A549 (cell line): Measurements from ENCODE around the gene SPRR2A. TPM values are rescaled to one million over a fixed set of nuclear protein-coding genes. Genes with fewer than 3 reads are reported as not detected.

Source experiments
- ATAC-seq, 2 experiments: fragments of 200-7000 bp in 1 of 2; fragments of >200 bp in 1 of 2; cut with Nextera tagmentation in 1 of 2; cut with Tn5 transposase in 1 of 2; 3 replicates each; pipeline versions ENCODE4 v1.8.0 to v1.9.1; 2018 to 2020; ENCODE audit warnings: mild to moderate bottlenecking in 1 of 2, moderate library complexity in 1 of 2
- CTCF ChIA-PET: fragments of 300-600 bp; sonication (Branson Sonifier 250); formaldehyde crosslinking; extraction: SDS; loops from one replicate; lab custom pipeline; 2021; ENCODE audit warnings: antibody characterized with exemption, inconsistent platforms; lab: Yijun Ruan, JAX
- POLR2A ChIA-PET: fragments of 350-600 bp; formaldehyde crosslinking; extraction: SDS; loops from one replicate; lab custom pipeline; 2021; ENCODE audit warnings: antibody characterized with exemption, inconsistent platforms; lab: Yijun Ruan, JAX
- DNase-seq, 2 experiments: peaks; one replicate each; pipeline versions ENCODE4 v3.0.0 to v3.0.0-alpha.2; 2011 to 2016; ENCODE audit warnings: low read depth in 1 of 2, low spot score in 1 of 2
- FAIRE-seq: peaks from 2 replicates; lab custom pipeline; 2011; peaks lifted over from hg19 to GRCh38; lab: Jason Lieb, UNC
- H3K27ac ChIP-seq, 2 experiments: fragments of >200 bp; sonication (Bioruptor Twin); formaldehyde crosslinking; 3 replicates each; pipeline ENCODE4 v1.5.1; 2016 to 2017
- H3K4me1 ChIP-seq: fragments of >200 bp; sonication (Bioruptor Twin); formaldehyde crosslinking; 3 replicates; pipeline ENCODE4 v1.6.1; 2016
- H3K4me2 ChIP-seq: fragments of >200 bp; sonication (Bioruptor Twin); formaldehyde crosslinking; 3 replicates; pipeline ENCODE4 v1.6.1; 2016
- H3K4me3 ChIP-seq: fragments of >200 bp; sonication (Bioruptor Twin); formaldehyde crosslinking; 3 replicates; pipeline ENCODE4 v1.5.1; 2016
- H3K9me3 ChIP-seq: fragments of >200 bp; sonication (Bioruptor Twin); formaldehyde crosslinking; 3 replicates; pipeline ENCODE4 v1.6.1; 2016
- ATOH8 ChIP-seq: fragments of 250-450 bp; sonication (Bioruptor Pico); IDR thresholded peaks from 2 replicates; pipeline ENCODE4 v1.5.0; 2020; ENCODE audit warnings: low read depth, mild to moderate bottlenecking, moderate library complexity
- EHMT2 ChIP-seq: fragments of 200-600 bp; sonication (generic); IDR thresholded peaks from 2 replicates; pipeline ENCODE4 v1.6.1; 2016; ENCODE audit warnings: antibody characterized with exemption, low read depth, mild to moderate bottlenecking, moderate library complexity
- FOSB ChIP-seq: fragments of 250-450 bp; sonication (Bioruptor Pico); IDR thresholded peaks from 2 replicates; pipeline ENCODE4 v1.5.0; 2020; ENCODE audit warnings: mild to moderate bottlenecking, moderate library complexity
- FOXS1 ChIP-seq: fragments of 250-450 bp; sonication (Bioruptor Pico); IDR thresholded peaks from 2 replicates; pipeline ENCODE4 v1.5.0; 2020; ENCODE audit warnings: mild to moderate bottlenecking, moderate library complexity
- GATA3 ChIP-seq: IDR thresholded peaks from 2 replicates; pipeline ENCODE4 v1.6.1; 2012; ENCODE audit warnings: borderline replicate concordance
- HDAC2 ChIP-seq: fragments of 200-600 bp; sonication (generic); IDR thresholded peaks from 2 replicates; pipeline ENCODE4 v1.6.1; 2016
- HES2 ChIP-seq: fragments of >200 bp; sonication (Bioruptor Twin); formaldehyde crosslinking; IDR thresholded peaks from 2 replicates; pipeline ENCODE4 v1.6.1; 2016
- HEYL ChIP-seq: fragments of 250-450 bp; sonication (Bioruptor Pico); IDR thresholded peaks from 2 replicates; pipeline ENCODE4 v1.8.0; 2021; ENCODE audit warnings: mild to moderate bottlenecking, moderate library complexity
- HMGXB4 ChIP-seq: fragments of 250-450 bp; sonication (Bioruptor Pico); IDR thresholded peaks from 2 replicates; pipeline ENCODE4 v1.5.0; 2021; ENCODE audit warnings: mild to moderate bottlenecking, moderate library complexity, borderline replicate concordance
- HOXB13 ChIP-seq: fragments of 250-450 bp; sonication (Bioruptor Pico); IDR thresholded peaks from 2 replicates; pipeline ENCODE4 v1.5.0; 2020; ENCODE audit warnings: low read depth, mild to moderate bottlenecking, moderate library complexity
- JUN ChIP-seq, 2 experiments: fragments of >200 bp; sonication (Bioruptor Twin); formaldehyde crosslinking; IDR thresholded peaks; 2 replicates in 1 of 2; 3 replicates in 1 of 2; pipeline ENCODE4 v1.6.1; 2016 to 2017
- JUNB ChIP-seq: fragments of >200 bp; sonication (Bioruptor Twin); formaldehyde crosslinking; IDR thresholded peaks from 2 replicates; pipeline ENCODE4 v1.6.1; 2016
- MAFK ChIP-seq: fragments of 450-650 bp; IDR thresholded peaks from 2 replicates; pipeline ENCODE4 v1.6.1; 2014; ENCODE audit not compliant: partially characterized antibody
- POLR2A ChIP-seq: IDR thresholded peaks from 2 replicates; pipeline ENCODE4 v1.6.1; 2012; ENCODE audit warnings: mild to moderate bottlenecking, low read length
- POLR2AphosphoS2 ChIP-seq: conservative IDR thresholded peaks from 2 replicates; pipeline ENCODE4 v1.6.1; 2012; ENCODE audit warnings: low read length, improper control_type of control experiment, inconsistent platforms
- RARB ChIP-seq: fragments of 250-450 bp; sonication (Bioruptor Pico); IDR thresholded peaks from 2 replicates; pipeline ENCODE4 v1.8.0; 2021; ENCODE audit warnings: mild to moderate bottlenecking, moderate library complexity
- REST ChIP-seq: fragments of 200-600 bp; sonication (generic); IDR thresholded peaks from 2 replicates; pipeline ENCODE4 v1.6.1; 2016; ENCODE audit warnings: antibody characterized with exemption, mild to moderate bottlenecking, moderate library complexity
- USF2 ChIP-seq: fragments of 450-650 bp; IDR thresholded peaks from 2 replicates; pipeline ENCODE4 v1.6.1; 2014; ENCODE audit warnings: antibody characterized with exemption
- ZFP36 ChIP-seq: fragments of 450-650 bp; IDR thresholded peaks from 2 replicates; pipeline ENCODE4 v1.6.1; 2014; ENCODE audit warnings: borderline replicate concordance; ENCODE audit not compliant: partially characterized antibody
- WGBS: methylation state at CpG from one replicate; pipeline ENCODE4 v1.1.6; 2017; ENCODE audit errors: missing lambda C conversion rate; 5-methylcytosine and 5-hydroxymethylcytosine counted together
- polyA plus RNA-seq, 4 experiments: library from polyadenylated mRNA; depleted of rRNA in 3 of 4; stranded (reverse); fragments of >200 nt; fragmentation: RNase III in 1 of 4; extraction: RNeasy Plus Mini Kit Qiagen cat#74134 plus additional on column Dnase treatment in 1 of 4; gene quantifications; 2 replicates in 3 of 4; 3 replicates in 1 of 4; pipeline ENCODE4 v1.2.3, GENCODE V29; 2011 to 2017

Gene SPRR2A
- polyA plus RNA-seq, 2 of the 4 experiments (the other 2 are of a cell fraction), result not detected

GRCh38 chr1:153058826-153059784, 1.8 kb upstream of the SPRR2A start:
- peak; percentile 43 to 47; a peak in 2 of 6 replicates for ATAC-seq

More at GRCh38 chr1:153058826-153059784, 1.8 kb upstream of the SPRR2A start:
- no peak overlapping the region for H3K4me3 ChIP-seq
- ChIA-PET POLR2A (no interaction called here), CTCF (interaction anchor here (0.6 to 1.7 kb wide), 3 partner anchors 9 to 406 kb away, joined by 3 to 6 read pairs (median 3); no protein-coding TSS in a partner anchor)
- no peak for TF ChIP-seq POLR2AphosphoS2
- TF ChIP-seq USF2, result no peak
- TF ChIP-seq HMGXB4 (CRISPR knock-in tag), result no peak
- TF ChIP-seq POLR2A, result no peak
- TF ChIP-seq HEYL (CRISPR knock-in tag), result no peak
- TF ChIP-seq JUNB, result no peak
- no peak for TF ChIP-seq GATA3
- no peak for TF ChIP-seq HOXB13 (CRISPR knock-in tag)
- TF ChIP-seq REST, result no peak
- TF ChIP-seq FOSB, result no peak
- TF ChIP-seq HDAC2, result no peak
- no peak for TF ChIP-seq MAFK
- no peak for TF ChIP-seq ATOH8 (CRISPR knock-in tag)
- no peak for TF ChIP-seq ZFP36
- TF ChIP-seq RARB (CRISPR knock-in tag), result no peak
- no peak for TF ChIP-seq FOXS1 (CRISPR knock-in tag)
- TF ChIP-seq JUN (IDR thresholded peaks at IDR 0.05), result no peak
- no peak for TF ChIP-seq HES2
- no peak for TF ChIP-seq EHMT2
- H3K4me1 ChIP-seq, result no peaks in the 10 kb centered on the region
- no peaks in the 10 kb centered on the region for H3K9me3 ChIP-seq
- FAIRE-seq (peak; percentile 92), DNase-seq (no peak)
- H3K4me2 ChIP-seq, result no peak overlapping the region
- no peak overlapping the region for H3K27ac ChIP-seq
- WGBS, result 9% methylated on average over 6 of the region's 6 CpGs
